Measurements from ENCODE around the gene ETV3. TPM values are rescaled to one million over a fixed set of nuclear protein-coding genes. Genes with fewer than 3 reads are reported as not detected.

Gene ETV3
- total and polyA plus RNA-seq, 2 of the 8 experiments (the other 6 are each of a cell fraction or from before 2014, with no cell fraction given) = 6.0 to 23.8 TPM

GRCh38 chr1:157132111-157132510 is 6.1 kb downstream of the ETV3 start (continued):
- TF ChIP-seq CHD7 (IDR thresholded peaks at IDR 0.05; ENCODE audit: insufficient replicate concordance, low read length) (no peak), BCL11A (IDR thresholded peaks at IDR 0.05; ENCODE audit: low read depth in 2 of 2, low read length in 2 of 2) (no peak), EZH2 (IDR thresholded peaks at IDR 0.05; ENCODE audit: low read depth, low read length, severe bottlenecking) (no peak), FOSL1 (IDR thresholded peaks at IDR 0.05; ENCODE audit: insufficient read depth, low read depth, low read length) (no peak), TEAD4 (IDR thresholded peaks at IDR 0.05; ENCODE audit: low read depth, low read length) (no peak), NRF1 (IDR thresholded peaks at IDR 0.05; ENCODE audit: low read depth, low read length) (no peak)

All from H1 (cell line).